ENCODE measurements around the gene BMPR1A. TPM values are rescaled to one million over a fixed set of nuclear protein-coding genes. Genes with fewer than 3 reads are reported as not detected.

BMPR1A gene
- polyA plus RNA-seq, 4 donors, result 64.3 to 89.4 (median 78.2) TPM

GRCh38 chr10:86758189-86759072, 2.0 kb downstream of the BMPR1A start:
- no peak for DNase-seq (ENCODE audit: low read depth in 4 of 4, low spot score in 3 of 4)

DNA sequence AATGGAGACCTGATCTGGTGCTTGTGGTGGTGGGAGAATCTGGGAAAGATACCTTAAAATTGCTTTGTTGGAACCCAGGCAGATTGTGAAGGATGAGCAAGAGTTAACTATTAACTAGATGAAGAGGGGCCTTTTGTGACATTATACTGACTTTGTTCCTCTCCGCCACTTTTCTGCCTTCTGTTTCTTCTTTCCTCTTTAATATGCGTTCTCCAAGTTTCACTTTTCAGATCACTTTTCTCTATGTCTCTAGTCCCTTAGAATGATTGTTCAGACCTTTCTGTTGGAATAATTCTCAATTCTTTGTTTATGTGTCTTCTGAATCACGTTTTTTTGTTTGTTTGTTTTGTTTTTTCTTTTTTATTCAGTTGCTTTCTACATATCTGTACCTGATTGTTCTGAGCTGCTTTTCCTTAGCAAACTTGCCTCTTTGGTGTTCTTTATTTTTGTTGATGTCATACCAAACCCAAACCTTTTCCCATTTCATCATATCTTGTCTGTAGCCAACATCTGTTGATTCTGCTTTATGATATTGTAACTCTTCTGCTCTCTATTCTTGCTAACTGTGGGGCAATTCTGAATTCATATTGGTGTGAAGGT, 2.8 kb downstream of the BMPR1A start:
- DNase-seq (ENCODE audit: low read depth in 4 of 4, low spot score in 3 of 4), result no peak

- DNase-seq (ENCODE audit: low read depth in 4 of 4, low spot score in 3 of 4), result no peak
Measured at GRCh38 chr10:86763404-86763803, 7.0 kb downstream of the BMPR1A start.

DNA sequence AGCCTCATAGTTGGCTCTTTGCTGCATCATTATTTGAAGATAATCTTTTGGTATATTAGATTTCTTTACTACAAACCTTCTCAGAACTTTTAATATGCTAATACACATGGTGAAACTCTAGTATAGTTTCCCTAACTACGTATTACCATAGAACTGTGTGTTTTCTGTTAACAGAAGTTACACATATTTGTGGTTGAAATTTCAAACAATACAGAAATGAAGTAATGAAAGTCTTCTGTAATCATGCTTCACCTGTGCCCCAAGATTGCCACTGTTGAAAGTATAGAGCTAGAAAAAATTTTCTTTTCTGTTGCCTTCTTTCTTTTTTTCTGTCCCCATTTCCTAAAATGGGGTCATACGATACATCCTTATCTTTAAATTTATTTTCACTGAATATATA, 9.1 kb downstream of the BMPR1A start:
- no peak for DNase-seq (ENCODE audit: low read depth in 4 of 4, low spot score in 3 of 4)

DNA sequence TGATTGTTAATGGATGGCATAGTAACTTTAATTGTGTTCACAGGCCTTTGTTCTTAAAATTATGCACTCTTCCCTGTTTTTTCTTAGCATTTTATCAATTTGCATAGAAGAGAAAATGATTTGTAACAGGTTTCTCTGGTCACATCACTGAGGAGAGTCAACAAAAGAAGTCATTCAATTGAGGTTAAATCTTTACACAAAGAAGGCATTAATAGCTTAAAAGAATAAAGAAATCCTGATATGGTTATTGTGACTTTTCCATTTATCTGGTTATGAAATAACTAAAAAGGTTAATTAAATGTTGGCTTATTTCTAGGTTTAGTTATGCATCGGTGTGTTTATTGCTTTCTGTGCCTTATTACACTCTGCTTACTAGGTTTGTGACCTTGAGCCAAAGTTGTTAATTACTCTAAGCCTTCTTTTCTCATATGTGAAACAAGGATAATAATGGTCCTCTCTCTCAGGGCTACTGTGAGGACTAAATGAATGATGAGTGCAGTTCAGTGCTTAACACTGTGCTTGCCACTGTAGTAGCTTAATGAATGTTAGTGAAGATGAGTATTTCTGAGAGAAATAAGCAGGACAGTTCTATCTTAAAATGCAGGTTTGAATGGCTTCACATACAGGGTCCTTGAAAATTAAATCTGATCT, 12.1 kb downstream of the BMPR1A start:
- DNase-seq (ENCODE audit: low read depth in 4 of 4, low spot score in 3 of 4), result no peak

- no peak for DNase-seq (ENCODE audit: low read depth in 4 of 4, low spot score in 3 of 4)
Measured at GRCh38 chr10:86769991-86770390, 13.6 kb downstream of the BMPR1A start.

GRCh38 chr10:86770412-86770960, 14.1 kb downstream of the BMPR1A start:
- DNase-seq (ENCODE audit: low read depth in 4 of 4, low spot score in 3 of 4), result no peak

- DNase-seq (ENCODE audit: low read depth in 4 of 4, low spot score in 3 of 4), result peak in 1 of 4 donors; percentile 36
Measured at GRCh38 chr10:86773498-86773897, 17.1 kb downstream of the BMPR1A start.

DNA sequence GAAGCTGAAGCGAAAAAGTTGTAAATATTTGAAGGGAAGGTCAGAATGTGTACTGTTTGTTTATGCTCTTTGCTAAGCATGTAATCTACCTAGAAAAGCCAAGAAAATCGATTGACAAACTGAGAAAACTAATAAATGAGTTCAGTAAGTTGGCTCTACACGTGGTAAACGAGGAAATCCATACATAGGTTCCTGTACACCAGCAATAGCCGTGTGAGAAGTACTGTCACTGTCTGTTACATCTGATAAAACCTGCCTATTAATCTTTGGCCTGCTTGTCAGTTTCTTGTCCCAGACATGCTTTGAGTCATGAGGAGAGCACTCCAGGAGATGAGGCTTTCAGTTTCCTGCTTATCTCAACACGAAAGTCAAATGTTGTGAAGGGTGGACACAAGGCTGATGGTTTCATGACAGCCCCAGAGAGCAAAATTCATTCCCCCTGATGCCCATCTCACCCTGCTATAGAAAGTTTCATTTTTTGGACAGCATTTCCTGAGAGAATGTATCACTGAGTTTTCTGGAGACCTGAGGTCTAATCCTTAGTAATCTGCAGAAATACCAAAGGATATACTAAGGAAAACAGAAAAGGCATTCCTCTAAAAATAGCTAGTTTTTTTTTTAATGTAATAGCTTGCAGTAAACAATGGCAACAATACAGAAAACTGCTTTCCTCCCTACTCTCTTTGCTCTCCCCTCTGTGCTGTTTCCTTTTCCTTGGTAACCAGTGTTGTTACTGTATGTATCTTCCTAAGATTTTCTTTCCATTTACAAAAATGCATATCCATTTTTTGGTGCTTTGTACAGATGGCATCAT, 18.8 kb downstream of the BMPR1A start:
- no peak for DNase-seq (ENCODE audit: low read depth in 4 of 4, low spot score in 3 of 4)

DNA sequence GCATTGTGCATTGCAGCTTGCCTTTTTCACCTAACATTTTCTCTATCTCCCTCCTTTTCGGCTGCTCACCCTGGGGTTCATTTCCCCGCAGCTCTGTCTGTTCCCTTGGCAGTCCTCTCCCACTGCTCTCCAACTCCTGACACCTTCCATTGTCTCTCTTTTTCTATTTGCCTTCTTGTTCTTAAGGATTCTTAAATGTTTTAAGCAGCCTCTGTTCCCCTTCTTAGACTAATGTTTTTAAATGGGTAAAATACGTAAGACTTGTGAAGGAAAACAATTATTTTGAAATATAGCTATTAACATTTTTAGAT, 19.4 kb downstream of the BMPR1A start:
- no peak for DNase-seq (ENCODE audit: low read depth in 4 of 4, low spot score in 3 of 4)

GRCh38 chr10:86779220-86780017, 23.0 kb downstream of the BMPR1A start:
- DNase-seq (ENCODE audit: low read depth in 4 of 4, low spot score in 3 of 4), result no peak

DNA sequence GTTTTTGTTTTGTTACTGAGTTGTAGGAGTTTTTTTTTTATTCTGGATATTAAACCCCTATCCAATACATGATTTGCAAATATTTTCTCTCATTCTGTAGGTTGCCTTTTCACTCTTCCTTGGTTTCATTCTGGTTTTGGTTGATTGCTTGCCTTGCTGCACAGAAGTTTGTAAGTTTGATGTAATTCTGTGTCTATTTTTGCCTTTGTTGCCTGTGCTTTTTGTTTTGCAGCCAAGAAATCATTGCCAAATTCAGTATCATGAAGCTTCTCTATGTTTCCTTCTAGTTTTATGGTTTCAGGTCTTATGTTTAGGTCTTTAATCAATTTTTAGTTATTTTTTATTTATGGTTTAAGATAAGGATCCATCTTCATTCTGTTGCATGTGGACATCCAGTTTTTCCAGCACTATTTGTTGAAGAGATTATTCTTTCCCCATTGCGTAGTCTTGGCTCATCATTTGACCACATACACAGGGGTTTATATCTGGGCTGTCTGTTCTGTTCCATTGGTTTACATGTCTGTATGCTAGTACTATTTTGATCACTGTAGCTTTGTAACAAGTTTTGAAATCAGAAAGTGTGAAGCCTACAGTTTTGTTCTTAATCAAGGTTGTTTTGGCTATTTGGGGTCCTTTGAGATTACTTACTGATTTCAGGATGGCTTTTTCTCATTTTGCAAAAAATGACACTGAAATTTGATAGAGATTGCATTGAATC, 26.4 kb downstream of the BMPR1A start:
- no peak for DNase-seq (ENCODE audit: low read depth in 4 of 4, low spot score in 3 of 4)

- DNase-seq (ENCODE audit: low read depth in 4 of 4, low spot score in 3 of 4), result no peak
Measured at GRCh38 chr10:86785037-86785436, 28.6 kb downstream of the BMPR1A start.

DNA sequence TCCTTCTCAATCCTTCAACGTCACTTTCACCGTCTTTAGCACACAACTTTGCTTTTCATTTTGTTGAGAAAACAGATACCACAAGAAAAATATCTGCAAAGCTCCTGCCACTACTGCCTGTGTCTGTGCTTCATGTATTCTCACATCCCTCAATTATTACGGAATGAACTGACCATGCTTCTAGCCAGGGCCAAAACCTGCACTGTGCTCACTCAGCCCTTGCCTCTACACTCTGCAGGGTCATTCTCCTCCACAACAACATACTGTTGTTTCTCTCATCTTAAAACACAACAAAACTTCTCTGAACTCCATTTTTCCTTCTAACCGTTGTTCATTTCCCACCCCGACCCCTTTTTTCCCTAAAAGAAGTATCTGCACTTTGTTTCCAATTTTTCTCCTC, 29.5 kb downstream of the BMPR1A start:
- DNase-seq (ENCODE audit: low read depth in 4 of 4, low spot score in 3 of 4), result no peak

DNA sequence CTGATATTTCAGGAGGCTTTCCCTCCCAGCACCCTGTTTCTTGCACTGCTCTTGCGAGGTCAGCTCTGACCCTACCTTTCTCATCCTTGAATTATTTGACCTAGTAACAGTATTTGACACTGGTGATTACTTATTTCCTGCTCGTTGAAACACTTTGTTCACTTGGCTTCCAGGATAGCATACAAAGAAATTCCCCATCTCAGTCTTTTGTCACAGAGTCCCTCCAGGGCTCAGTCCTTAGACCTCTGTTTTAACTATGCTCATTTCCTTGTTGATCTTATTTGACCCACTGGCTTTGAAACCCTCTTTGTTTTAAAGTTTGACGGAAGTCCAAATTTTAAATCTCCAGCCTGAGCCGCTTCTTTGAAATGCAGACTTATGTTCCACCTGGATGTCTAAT, 29.9 kb downstream of the BMPR1A start:
- DNase-seq (ENCODE audit: low read depth in 4 of 4, low spot score in 3 of 4), result no peak

DNA sequence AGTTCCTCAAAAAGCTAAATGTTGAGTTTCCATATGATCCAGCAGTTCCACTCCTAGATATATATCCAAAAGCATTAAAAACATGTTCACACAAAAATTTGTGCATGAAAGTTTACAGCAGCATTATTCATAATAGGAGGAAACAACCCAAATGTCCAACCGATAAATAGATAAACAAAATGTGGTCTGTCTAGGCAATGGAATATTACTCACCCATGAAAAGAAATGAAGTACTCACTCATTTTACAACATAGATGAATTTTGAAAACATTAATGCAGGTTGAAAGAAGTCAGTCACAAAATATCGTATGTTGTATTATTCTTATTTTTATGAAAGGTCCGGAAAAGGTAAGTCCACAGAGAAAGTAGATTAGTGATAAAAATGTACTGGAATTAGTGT, 34.0 kb downstream of the BMPR1A start:
- no peak for DNase-seq (ENCODE audit: low read depth in 4 of 4, low spot score in 3 of 4)

DNA sequence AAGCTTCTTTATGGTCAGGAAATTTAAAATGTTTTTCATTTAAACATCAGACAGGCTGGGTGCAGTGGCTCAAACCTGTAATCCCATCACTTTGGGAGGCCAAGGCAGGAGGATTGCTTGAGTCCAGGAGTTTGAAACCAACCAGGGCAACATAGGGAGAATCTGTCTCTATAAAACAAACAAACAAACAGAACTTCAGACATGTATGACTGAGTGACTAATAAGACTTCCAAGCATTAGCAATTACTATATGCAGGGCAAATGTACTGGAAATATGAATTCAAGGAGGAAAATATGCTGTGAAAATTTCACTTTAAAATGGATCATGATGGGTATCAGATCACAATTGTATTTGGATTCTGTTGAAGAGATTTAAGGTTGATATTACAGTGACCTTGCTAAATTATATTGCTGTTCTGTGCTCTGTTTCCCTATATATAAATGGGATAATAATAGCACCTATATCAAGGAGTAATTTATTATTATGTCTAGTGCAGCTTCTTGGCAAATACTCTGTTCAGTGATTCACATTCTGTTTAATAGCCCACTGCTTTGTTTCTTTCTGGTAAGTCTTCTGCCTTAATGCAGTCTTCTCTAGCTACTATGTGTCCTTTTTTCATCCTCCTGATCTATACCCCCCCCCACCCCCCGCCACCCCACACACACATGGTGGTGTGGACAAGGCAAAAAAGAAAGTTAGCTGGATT, 36.2 kb downstream of the BMPR1A start:
- no peak for DNase-seq (ENCODE audit: low read depth in 4 of 4, low spot score in 3 of 4)

DNA sequence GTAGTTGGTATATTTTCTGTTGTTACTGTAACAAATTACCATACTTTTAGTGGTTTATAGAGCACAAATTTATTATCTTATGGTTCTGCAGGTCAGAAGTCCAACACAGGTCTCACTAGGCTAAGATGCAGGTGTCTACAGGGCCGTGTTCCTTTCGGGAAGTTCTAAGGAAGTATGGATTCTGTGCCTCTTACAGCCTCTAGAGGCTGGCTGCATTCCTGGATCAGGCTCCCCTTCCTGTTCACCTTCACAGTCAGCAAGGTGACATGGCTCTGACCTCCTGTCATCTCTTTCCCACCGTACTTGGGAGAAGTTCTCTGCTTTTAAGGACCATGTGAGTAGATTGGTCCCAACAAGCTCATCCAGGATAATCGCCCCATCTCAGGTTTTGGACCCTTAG, 37.3 kb downstream of the BMPR1A start:
- DNase-seq (ENCODE audit: low read depth in 4 of 4, low spot score in 3 of 4), result no peak

- DNase-seq (ENCODE audit: low read depth in 4 of 4, low spot score in 3 of 4), result peak; percentile 46 to 65 (median 47)
Measured at GRCh38 chr10:86795353-86795752, 38.9 kb downstream of the BMPR1A start.
